ENCODE results near the gene HSD17B3. TPM values are rescaled to one million over a fixed set of nuclear protein-coding genes. Genes with fewer than 3 reads are reported as not detected.
"Not testable (repeated sequence)": the region's sequence is repeated elsewhere in the genome, so short reads cannot be mapped to it uniquely, and the experiment has no call there.

The HSD17B3 gene
- total RNA-seq, 4 donors from 2014 or later = 1.1 TPM; not detected in 3

GRCh38 chr9:96195541-96195940 lies 106.4 kb downstream of the HSD17B3 start:
- no peak for DNase-seq (ENCODE audit: low spot score in 2 of 2)
- 54 to 63% methylated on average over 3 of the region's 3 CpGs for WGBS, 2 donors
- TF ChIP-seq CTCF (IDR thresholded peaks at IDR 0.05) = no peak
- TF ChIP-seq POLR2A (IDR thresholded peaks at IDR 0.05) = no peak
- H3K4me3 ChIP-seq (ENCODE audit: low read depth, poor library complexity, severe bottlenecking) = no peak overlapping the region
- intact Hi-C loops (cut with DNase I; ENCODE audit: low total_unique reads) = no loop called here

DNA sequence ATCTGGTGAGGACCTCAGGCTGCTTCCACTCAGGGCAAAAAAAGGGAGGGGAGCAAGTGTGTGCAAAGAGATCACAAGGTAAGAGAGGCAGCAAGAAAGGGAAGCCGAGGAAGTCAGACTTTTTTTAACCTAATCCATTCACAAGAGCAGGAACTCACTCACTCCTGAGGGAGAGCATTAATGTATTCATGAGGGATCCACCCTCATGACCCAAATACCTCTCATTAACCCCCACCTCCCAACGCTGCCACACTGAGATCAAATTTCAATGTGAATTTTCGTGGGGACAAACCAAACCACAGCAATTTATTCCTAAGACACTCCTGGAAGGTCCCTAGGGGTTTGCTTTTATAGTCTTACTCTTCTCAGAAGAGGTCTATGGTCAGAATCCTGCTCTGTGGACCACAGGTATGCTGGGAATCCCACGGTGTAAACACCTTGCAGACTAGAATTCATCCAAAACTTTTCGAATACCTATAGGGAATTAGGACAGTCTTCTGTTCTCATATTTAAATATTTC lies 108.7 kb downstream of the HSD17B3 start:
- 44 to 61% methylated on average over 5 of the region's 5 CpGs for WGBS, 2 donors
- TF ChIP-seq CTCF (IDR thresholded peaks at IDR 0.05) (no peak), POLR2A (IDR thresholded peaks at IDR 0.05) (no peak)
- intact Hi-C loops (cut with DNase I; ENCODE audit: low total_unique reads) = no loop called here
- no peak for DNase-seq (ENCODE audit: low spot score in 2 of 2)
- H3K4me3 ChIP-seq (ENCODE audit: low read depth, poor library complexity, severe bottlenecking) = no peak overlapping the region

- intact Hi-C loops (cut with DNase I; ENCODE audit: low total_unique reads) = no loop called here
- H3K4me3 ChIP-seq (ENCODE audit: low read depth, poor library complexity, severe bottlenecking) = no peak overlapping the region
- TF ChIP-seq CTCF (IDR thresholded peaks at IDR 0.05) (no peak), POLR2A (IDR thresholded peaks at IDR 0.05) (no peak)
- DNase-seq (ENCODE audit: low spot score in 2 of 2) = no peak
Measured at GRCh38 chr9:96192710-96193109, 109.3 kb downstream of the HSD17B3 start.

- intact Hi-C loops (cut with DNase I; ENCODE audit: low total_unique reads) = no loop called here
- 78 to 90% methylated on average over 2 of the region's 2 CpGs for WGBS, 2 donors
- H3K4me3 ChIP-seq (ENCODE audit: low read depth, poor library complexity, severe bottlenecking) = no peak overlapping the region
- TF ChIP-seq CTCF (IDR thresholded peaks at IDR 0.05) (no peak), POLR2A (IDR thresholded peaks at IDR 0.05) (no peak)
- no peak for DNase-seq (ENCODE audit: low spot score in 2 of 2)
Measured at GRCh38 chr9:96189995-96190394, 112.0 kb downstream of the HSD17B3 start.

DNA sequence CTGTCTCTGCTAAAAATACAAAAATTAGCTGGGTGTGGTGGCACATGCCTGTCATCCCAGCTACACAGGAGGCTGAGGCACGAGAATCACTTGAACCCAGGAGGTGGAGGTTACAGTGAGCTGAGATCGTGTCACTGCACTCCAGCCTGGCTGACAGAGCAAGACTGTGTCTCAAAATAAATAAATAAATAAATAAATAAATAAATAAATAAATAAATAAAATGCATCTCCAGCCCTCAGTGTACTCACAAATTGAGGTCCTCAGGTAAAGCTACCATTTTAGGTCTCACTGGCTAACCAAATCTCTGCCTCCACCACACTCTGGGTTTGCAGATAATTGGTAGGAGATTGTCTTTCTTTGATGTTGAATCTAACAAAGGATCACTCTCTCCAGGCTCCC lies 112.4 kb downstream of the HSD17B3 start:
- H3K4me3 ChIP-seq (ENCODE audit: low read depth, poor library complexity, severe bottlenecking); intact Hi-C loops (cut with DNase I; ENCODE audit: low total_unique reads); DNase-seq (ENCODE audit: low spot score in 2 of 2): not testable (repeated sequence)
- WGBS, 2 donors = 91% methylated on average over 2 of the region's 2 CpGs

- H3K4me3 ChIP-seq (ENCODE audit: low read depth, poor library complexity, severe bottlenecking) = no peak overlapping the region
- intact Hi-C loops (cut with DNase I; ENCODE audit: low total_unique reads) = no loop called here
- TF ChIP-seq POLR2A (IDR thresholded peaks at IDR 0.05) (no peak), CTCF (IDR thresholded peaks at IDR 0.05) (no peak)
- DNase-seq (ENCODE audit: low spot score in 2 of 2) = no peak
- 36 to 43% methylated on average over 5 of the region's 5 CpGs for WGBS, 2 donors
Measured at GRCh38 chr9:96188571-96188970, 113.4 kb downstream of the HSD17B3 start.
